K562 treated with DMSO at 1 percent for 12 hours (cell line): ENCODE data around the gene SLC9A1. TPM values are rescaled to one million over a fixed set of nuclear protein-coding genes. Genes with fewer than 3 reads are reported as not detected.

Experiments
- total RNA-seq: library from RNA; unstranded; fragments of 300-600 nt; gene quantifications from 2 replicates; pipeline ENCODE4 v1.2.3, GENCODE V29; 2022; ENCODE audit not compliant: insufficient read depth

The SLC9A1 gene
- 9.9 and 20.9 TPM in 2 replicates for total RNA-seq

GRCh38 chr1:27154991-27155781 lies at the start of gene SLC9A1:
Gene SLC9A1, minus strand, starts transcription at chr1:27155125. Its CDS starts 791 bp downstream, at chr1:27154334.

Other genes with a start within 250 kb of the SLC9A1 start
- not detected in 2 replicates for gene NR0B2, start 241.2 kb downstream of the SLC9A1 start, total RNA-seq
- 119 and 122 TPM in 2 replicates for gene NUDC, start 233.4 kb downstream of the SLC9A1 start, total RNA-seq
- gene KDF1, start 194.7 kb downstream of the SLC9A1 start, total RNA-seq: 3.4 and 3.9 TPM in 2 replicates
- gene TRNP1, start 161.4 kb downstream of the SLC9A1 start, total RNA-seq: not detected in 2 replicates
- gene TENT5B, start 142.3 kb downstream of the SLC9A1 start, total RNA-seq: 2.2 and 3.6 TPM in 2 replicates
- 29.9 and 66.8 TPM in 2 replicates for gene WDTC1, start 79.5 kb upstream of the SLC9A1 start, total RNA-seq
- 53.0 and 68.7 TPM in 2 replicates for gene TMEM222, start 167.0 kb upstream of the SLC9A1 start, total RNA-seq
- 9.9 and 11.2 TPM in 2 replicates for gene SYTL1, start 186.9 kb upstream of the SLC9A1 start, total RNA-seq
- 13.7 and 13.8 TPM in 2 replicates for gene MAP3K6, start 211.8 kb upstream of the SLC9A1 start, total RNA-seq
- not detected in 2 replicates for gene FCN3, start 219.7 kb upstream of the SLC9A1 start, total RNA-seq
- gene CD164L2, start 228.2 kb upstream of the SLC9A1 start, total RNA-seq: 1.8 and 2.3 TPM in 2 replicates
- gene GPR3, start 237.5 kb upstream of the SLC9A1 start, total RNA-seq: 4.9 and 6.9 TPM in 2 replicates